HTERT RPE-1 (cell line): ENCODE results near the gene DNAH9.
"Not testable (repeated sequence)": the region's sequence is repeated elsewhere in the genome, so short reads cannot be mapped to it uniquely, and the experiment has no call there.

Source experiments
- in situ Hi-C: fragments of 300-500 bp; cut with MboI; formaldehyde crosslinking; loops from 4 replicates; pipeline ENCODE4 v1.14.3; 2020; ENCODE audit warnings: low sequenced_read_pairs

The DNAH9 gene

GRCh38 chr17:11954936-11955335 lies 356.7 kb downstream of the DNAH9 start:
- in situ Hi-C loops = no loop called here

- in situ Hi-C loops = no loop called here
Measured at GRCh38 chr17:11969565-11969964, 371.3 kb downstream of the DNAH9 start.

- in situ Hi-C loops = not testable (repeated sequence)
Measured at GRCh38 chr17:11972741-11973140, 374.5 kb downstream of the DNAH9 start.

- in situ Hi-C loops = no loop called here
Measured at GRCh38 chr17:11979795-11980194, 381.5 kb downstream of the DNAH9 start.

- in situ Hi-C loops = no loop called here
Measured at GRCh38 chr17:11980813-11981212, 382.5 kb downstream of the DNAH9 start.

GRCh38 chr17:11981862-11982261 lies 383.6 kb downstream of the DNAH9 start:
- in situ Hi-C loops = no loop called here

GRCh38 chr17:11986179-11986941 lies 388.1 kb downstream of the DNAH9 start:
- in situ Hi-C loops = no loop called here

GRCh38 chr17:11986942-11987329 lies 388.7 kb downstream of the DNAH9 start:
- in situ Hi-C loops = no loop called here

GRCh38 chr17:11990363-11990983 lies 392.2 kb downstream of the DNAH9 start:
- in situ Hi-C loops = no loop called here

- in situ Hi-C loops = no loop called here
Measured at GRCh38 chr17:11991461-11991860, 393.2 kb downstream of the DNAH9 start.

GRCh38 chr17:11996722-11997146 lies 398.5 kb downstream of the DNAH9 start:
- in situ Hi-C loops = no loop called here

GRCh38 chr17:11997147-11997971 lies 399.1 kb downstream of the DNAH9 start, which contains the start of gene ZNF18:
TSS of gene ZNF18 (minus strand) at chr17:11997475. CDS start at chr17:11992829, 4,646 bp downstream.
- in situ Hi-C loops = no loop called here

- in situ Hi-C loops = no loop called here
Measured at GRCh38 chr17:11997972-11998233, 399.6 kb downstream of the DNAH9 start.

GRCh38 chr17:11999696-12000095 lies 401.4 kb downstream of the DNAH9 start:
- in situ Hi-C loops = no loop called here

GRCh38 chr17:12007466-12007865 lies 409.2 kb downstream of the DNAH9 start:
- in situ Hi-C loops = no loop called here
